Adipocyte (in vitro differentiated cells): Measurements from ENCODE around the gene DDA1.

Source experiments
- DNase-seq: peaks from one replicate; pipeline ENCODE4 v3.0.0-alpha.2; 2015; ENCODE audit warnings: low read depth
- H3K27me3 ChIP-seq: replicated peaks from 2 replicates; pipeline ENCODE4 v1.7.0; 2013; ENCODE audit warnings: mild to moderate bottlenecking, low read length, moderate library complexity; ENCODE audit not compliant: control insufficient read depth, insufficient read depth
- H3K36me3 ChIP-seq: 2 replicates; pipeline ENCODE4 v1.7.0; 2013; ENCODE audit warnings: low read length, mild to moderate bottlenecking, moderate library complexity; ENCODE audit not compliant: control insufficient read depth, insufficient read depth, severe bottlenecking
- H3K4me1 ChIP-seq: 2 replicates; pipeline ENCODE4 v1.7.0; 2013; ENCODE audit warnings: mild to moderate bottlenecking, low read length, moderate library complexity; ENCODE audit not compliant: control insufficient read depth, insufficient read depth
- H3K4me3 ChIP-seq: 2 replicates; pipeline ENCODE4 v1.7.0; 2013; ENCODE audit warnings: mild to moderate bottlenecking, low read length, moderate library complexity
- H3K9ac ChIP-seq: 2 replicates; pipeline ENCODE4 v1.7.0; 2013; ENCODE audit warnings: mild to moderate bottlenecking, low read length, moderate library complexity
- H3K9me3 ChIP-seq: 2 replicates; pipeline ENCODE4 v1.7.0; 2013; ENCODE audit warnings: mild to moderate bottlenecking, low read length, moderate library complexity; ENCODE audit not compliant: control insufficient read depth

DDA1 gene

DNA sequence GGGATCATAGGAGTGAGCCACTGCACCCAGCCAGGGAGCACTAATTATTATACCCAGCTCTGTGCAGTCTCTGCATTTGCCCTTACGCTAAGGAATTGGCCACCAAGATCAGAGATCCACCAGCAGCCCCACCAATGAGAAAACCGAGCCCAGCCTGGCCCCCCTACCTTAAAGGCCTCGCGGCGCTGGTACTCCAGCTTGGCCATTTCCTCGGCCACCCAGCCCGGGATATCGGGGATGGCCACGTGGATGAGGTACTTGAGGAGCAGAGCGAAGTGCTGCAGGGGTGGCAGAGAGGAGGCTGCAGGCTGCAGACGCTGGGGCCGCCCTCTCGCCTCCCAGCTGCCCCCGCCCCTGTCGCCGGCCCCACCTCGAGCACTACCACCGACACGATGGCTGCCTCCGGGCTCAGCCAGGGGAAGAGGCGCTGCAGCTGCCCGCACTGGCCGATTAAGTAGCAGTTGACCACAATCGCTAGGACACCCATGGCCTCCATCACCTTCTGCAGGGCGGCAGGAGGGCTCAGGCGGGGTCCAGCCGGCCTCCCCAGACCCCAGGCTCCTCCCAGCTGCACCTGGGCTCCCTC lies 17.8 kb downstream of the DDA1 start:
- Histone ChIP-seq H3K36me3 (peaks cover 3% of the 10 kb centered on the region), H3K9me3 (no peaks in the 10 kb centered on the region), H3K4me3 (no peak overlapping the region), H3K9ac (no peak overlapping the region), H3K4me1 (peaks cover 32% of the 10 kb centered on the region), H3K27me3 (no peaks in the 10 kb centered on the region)
- no peak for DNase-seq

DNA sequence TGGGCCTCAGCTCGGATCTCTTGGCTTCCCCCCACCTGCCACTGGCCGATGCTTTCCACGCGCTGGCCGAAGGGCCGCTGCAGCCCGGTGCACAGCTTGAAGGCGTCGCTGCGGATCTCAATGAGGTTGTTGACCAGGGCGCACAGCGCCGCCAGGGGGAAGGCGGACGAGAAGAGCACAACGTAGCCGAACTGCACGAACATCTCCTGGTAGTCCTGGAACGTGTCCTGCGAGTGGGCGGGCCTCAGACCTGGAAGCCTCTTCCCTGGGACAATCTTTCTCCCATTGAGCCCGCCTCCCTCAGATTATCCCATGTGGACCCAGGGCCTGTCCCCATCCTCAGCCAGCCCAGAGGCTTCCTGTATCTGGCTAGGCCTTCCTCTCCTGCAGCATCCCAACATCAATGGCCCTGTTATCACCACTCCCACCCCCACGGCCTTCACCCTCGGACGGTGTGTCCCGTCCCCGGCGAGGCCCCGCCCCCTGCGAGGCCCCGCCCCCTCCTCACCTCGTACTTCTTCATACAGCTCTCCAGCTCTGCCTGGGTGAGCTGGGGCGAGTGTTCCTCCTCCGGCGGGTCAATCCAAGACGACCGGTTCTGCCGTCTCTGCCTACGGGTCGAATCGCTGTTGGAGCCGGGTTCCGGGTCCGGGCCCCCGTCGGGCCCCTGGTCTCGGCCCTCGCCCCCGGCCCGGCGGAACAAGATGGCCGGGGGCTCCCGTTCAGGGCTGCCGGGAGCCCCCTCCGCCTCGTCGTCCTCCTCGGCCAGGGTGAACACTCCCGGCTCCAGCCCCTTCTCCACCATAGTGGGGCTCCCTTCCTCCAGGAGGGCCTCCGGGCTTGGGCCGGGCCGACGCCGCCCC lies 18.5 kb downstream of the DDA1 start:
- Histone ChIP-seq H3K27me3 (no peaks in the 10 kb centered on the region), H3K9ac (no peak overlapping the region), H3K4me1 (peaks cover 25% of the 10 kb centered on the region), H3K9me3 (no peaks in the 10 kb centered on the region), H3K36me3 (no peaks in the 10 kb centered on the region), H3K4me3 (no peak overlapping the region)
- DNase-seq, result peak; percentile 20

DNA sequence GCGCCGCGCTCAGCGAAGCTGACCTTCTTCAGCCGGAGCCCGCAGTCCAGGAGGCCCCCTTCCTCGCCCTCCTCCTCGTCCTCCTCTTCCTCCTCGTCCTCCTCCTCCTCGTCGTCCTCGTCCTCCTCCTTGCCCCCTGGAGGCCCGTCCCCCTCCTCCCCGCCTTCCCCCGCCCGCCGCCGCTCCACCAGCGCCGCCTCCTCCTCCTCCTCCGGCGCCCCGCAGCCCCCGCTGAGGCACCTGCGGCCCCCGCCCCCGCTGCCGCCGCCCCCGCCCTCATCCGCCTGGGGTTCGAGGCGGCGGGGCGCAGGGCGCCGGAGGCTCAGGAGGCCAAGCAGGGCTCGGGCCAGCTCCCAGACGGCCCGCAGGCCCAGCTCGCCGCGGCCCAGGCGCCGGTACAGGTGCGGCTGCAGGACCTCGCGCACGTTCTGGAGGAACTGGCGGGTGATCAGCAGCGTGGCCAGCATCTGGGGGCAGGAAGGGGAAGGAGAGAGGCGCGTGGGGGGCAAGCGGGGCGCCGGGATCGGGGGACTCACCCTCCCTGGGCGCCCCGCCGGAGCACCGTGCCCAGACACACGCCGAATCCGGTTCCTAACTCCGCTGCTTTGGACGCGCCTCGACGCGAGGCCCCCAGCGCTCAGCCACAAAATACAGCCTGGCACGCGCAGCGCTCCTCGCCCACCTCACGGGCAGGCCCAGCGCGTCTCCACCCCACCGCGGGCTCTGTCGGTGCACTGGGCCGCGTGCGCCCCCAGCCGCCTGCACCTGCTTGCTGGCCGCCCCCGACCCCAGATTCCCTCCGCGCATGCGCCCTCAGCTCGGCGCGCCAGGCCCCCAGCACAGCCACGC lies 19.4 kb downstream of the DDA1 start:
- H3K9ac ChIP-seq, result no peak overlapping the region
- DNase-seq, result no peak
- H3K36me3 ChIP-seq, result no peaks in the 10 kb centered on the region
- no peak overlapping the region for H3K4me3 ChIP-seq
- H3K9me3 ChIP-seq, result no peaks in the 10 kb centered on the region
- peaks cover 21% of the 10 kb centered on the region for H3K4me1 ChIP-seq
- no peaks in the 10 kb centered on the region for H3K27me3 ChIP-seq

DNA sequence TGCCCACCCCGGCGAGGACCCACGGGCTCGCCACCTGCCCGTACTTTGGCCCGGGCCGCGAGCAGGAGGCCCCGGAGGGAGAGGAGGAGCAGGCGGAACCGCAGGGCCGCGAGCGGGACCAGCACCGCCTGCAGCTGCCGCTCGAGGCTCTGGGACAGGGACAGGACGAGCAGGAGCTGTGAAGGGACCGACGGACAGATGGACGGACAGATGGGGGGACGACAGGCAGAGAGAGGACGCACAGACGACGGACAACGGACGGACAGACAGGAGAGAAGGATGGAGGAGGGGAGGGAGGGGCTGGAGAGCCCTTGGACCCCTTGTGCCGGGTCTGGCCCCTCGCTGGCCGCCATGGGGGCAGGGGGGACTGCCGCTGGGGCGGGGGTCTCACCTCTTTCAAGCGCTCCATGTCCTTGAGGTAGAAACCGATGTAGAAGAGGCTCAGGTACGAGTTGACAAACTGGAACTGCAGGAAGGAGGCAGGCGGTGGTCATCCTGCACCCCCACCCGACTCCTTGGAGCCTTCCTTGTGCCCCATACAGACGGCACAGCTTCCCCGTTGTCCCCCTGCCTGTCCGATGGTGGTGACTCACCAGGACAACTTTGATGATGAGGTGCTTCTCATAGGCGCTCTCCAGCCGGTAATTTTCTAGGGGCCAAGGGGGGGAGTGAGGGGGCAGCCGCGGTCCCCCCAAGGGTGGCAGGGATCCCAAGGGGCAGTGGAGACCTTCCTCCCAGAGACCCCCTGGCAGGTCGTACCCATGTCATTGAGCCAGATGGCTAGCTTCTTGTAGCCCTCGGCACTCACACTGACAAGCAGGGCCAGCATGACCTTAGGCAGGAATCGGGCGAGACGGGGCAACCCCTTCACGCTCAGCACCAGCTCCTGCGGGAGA lies 20.3 kb downstream of the DDA1 start:
- Histone ChIP-seq H3K4me1 (peaks cover 21% of the 10 kb centered on the region), H3K36me3 (no peaks in the 10 kb centered on the region), H3K4me3 (no peak overlapping the region), H3K9ac (no peak overlapping the region), H3K27me3 (no peaks in the 10 kb centered on the region), H3K9me3 (no peaks in the 10 kb centered on the region)
- DNase-seq, result no peak

GRCh38 chr19:17330262-17331044 lies 21.1 kb downstream of the DDA1 start:
- Histone ChIP-seq H3K36me3 (no peaks in the 10 kb centered on the region), H3K4me1 (peaks cover 22% of the 10 kb centered on the region), H3K9me3 (no peaks in the 10 kb centered on the region), H3K4me3 (no peak overlapping the region), H3K27me3 (no peaks in the 10 kb centered on the region), H3K9ac (no peak overlapping the region)
- DNase-seq, result no peak

GRCh38 chr19:17331045-17331558 lies 21.7 kb downstream of the DDA1 start:
- Histone ChIP-seq H3K4me3 (no peak overlapping the region), H3K36me3 (no peaks in the 10 kb centered on the region), H3K4me1 (peaks cover 16% of the 10 kb centered on the region), H3K9me3 (no peaks in the 10 kb centered on the region), H3K27me3 (no peaks in the 10 kb centered on the region), H3K9ac (no peak overlapping the region)
- no peak for DNase-seq

- Histone ChIP-seq H3K9me3 (no peaks in the 10 kb centered on the region), H3K4me1 (peaks cover 6% of the 10 kb centered on the region), H3K36me3 (no peaks in the 10 kb centered on the region), H3K27me3 (no peaks in the 10 kb centered on the region), H3K9ac (no peak overlapping the region), H3K4me3 (no peak overlapping the region)
- no peak for DNase-seq
These were observed 23.0 kb downstream of the DDA1 start for GRCh38 chr19:17332360-17332676.

GRCh38 chr19:17332677-17333581 lies 23.6 kb downstream of the DDA1 start:
- DNase-seq, result peak; percentile 39
- H3K4me1 ChIP-seq, result peaks cover 10% of the 10 kb centered on the region
- no peaks in the 10 kb centered on the region for H3K36me3 ChIP-seq
- H3K4me3 ChIP-seq, result no peak overlapping the region
- no peaks in the 10 kb centered on the region for H3K27me3 ChIP-seq
- H3K9ac ChIP-seq, result no peak overlapping the region
- no peaks in the 10 kb centered on the region for H3K9me3 ChIP-seq

DNA sequence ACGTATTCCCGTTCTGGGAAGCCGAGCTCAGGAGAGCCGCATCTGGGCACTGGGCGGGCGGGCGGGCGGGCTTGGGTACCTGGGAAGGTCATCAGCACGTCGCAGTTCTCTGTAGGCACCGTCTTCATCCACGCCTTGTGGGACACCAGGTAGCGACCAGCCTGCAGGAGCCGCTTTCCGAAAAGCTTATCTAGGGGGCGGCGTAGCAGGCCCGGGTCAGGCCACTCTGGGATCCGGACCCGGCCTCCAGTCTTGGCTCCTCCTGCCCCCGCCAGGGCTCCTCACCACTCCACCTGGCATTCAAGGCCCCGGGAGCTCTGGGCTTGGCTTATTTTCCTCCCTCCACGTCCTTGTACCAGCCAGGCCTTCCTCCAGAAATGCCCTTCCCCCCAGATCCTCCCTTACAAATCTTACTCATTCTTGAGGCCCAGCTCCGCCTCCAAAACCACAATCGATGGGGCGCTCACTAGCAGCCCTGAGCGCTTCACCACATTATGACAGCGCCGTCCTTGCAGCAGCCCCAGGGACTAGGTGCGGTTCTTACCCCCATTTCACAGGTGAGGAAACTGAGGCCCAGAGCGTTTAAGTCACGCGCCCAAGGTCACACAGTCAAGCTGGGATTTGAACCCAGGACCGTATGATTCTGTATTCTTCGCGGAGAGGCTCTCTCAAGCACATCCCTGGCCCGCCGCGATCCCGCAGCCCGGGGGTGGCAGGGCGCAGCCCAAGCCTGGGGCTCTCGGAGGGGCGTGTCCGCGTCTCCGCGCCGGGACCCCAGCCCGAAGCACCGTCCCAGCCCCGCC lies 24.4 kb downstream of the DDA1 start:
- DNase-seq, result peak; percentile 65
- peak overlapping the region; percentile 89 for H3K9ac ChIP-seq
- H3K9me3 ChIP-seq, result no peaks in the 10 kb centered on the region
- no peaks in the 10 kb centered on the region for H3K36me3 ChIP-seq
- H3K4me1 ChIP-seq, result peaks cover 16% of the 10 kb centered on the region
- H3K27me3 ChIP-seq, result no peaks in the 10 kb centered on the region
- peak overlapping the region; percentile 88 for H3K4me3 ChIP-seq
